SU-DHL-6 (cell line): ENCODE measurements around the gene MPZL1.

Experiments
- EZH2phosphoT487 ChIP-seq: fragments of 200-600 bp; sonication (generic), shearing (Covaris generic); conservative IDR thresholded peaks from 2 replicates; pipeline ENCODE4 v1.6.1; 2018; ENCODE audit warnings: mild to moderate bottlenecking, antibody characterized with exemption, low read length, moderate library complexity, mixed read lengths
- TF ChIP-seq, protein P1 (sequence below): fragments of 200-600 bp; sonication (generic); IDR thresholded peaks from one replicate; pipeline ENCODE4 v1.5.1; 2017; ENCODE audit warnings: antibody characterized with exemption, mild to moderate bottlenecking, low read length, moderate library complexity; ENCODE audit not compliant: insufficient read depth, poor library complexity, severe bottlenecking

DNA sequence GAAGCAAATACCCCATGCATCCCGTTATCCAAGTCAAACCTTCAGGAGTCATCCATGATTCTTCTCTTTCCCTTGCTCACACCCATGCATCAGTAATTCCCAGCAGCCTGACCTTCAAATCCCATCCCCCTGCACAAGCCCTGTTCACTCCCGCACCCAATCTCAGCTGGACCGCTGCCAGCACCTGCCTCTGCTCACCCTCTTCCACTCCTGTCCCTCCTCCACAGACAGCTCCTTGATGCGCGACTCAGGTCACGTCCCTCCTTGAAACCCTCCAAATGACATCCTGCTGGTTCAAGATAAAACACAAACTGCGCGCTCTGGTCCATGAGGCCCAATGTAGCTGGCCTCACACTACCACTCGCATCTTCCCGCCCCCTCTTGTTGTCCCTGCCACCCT, 43.4 kb upstream of the MPZL1 start:
- TF ChIP-seq, protein P1, sequence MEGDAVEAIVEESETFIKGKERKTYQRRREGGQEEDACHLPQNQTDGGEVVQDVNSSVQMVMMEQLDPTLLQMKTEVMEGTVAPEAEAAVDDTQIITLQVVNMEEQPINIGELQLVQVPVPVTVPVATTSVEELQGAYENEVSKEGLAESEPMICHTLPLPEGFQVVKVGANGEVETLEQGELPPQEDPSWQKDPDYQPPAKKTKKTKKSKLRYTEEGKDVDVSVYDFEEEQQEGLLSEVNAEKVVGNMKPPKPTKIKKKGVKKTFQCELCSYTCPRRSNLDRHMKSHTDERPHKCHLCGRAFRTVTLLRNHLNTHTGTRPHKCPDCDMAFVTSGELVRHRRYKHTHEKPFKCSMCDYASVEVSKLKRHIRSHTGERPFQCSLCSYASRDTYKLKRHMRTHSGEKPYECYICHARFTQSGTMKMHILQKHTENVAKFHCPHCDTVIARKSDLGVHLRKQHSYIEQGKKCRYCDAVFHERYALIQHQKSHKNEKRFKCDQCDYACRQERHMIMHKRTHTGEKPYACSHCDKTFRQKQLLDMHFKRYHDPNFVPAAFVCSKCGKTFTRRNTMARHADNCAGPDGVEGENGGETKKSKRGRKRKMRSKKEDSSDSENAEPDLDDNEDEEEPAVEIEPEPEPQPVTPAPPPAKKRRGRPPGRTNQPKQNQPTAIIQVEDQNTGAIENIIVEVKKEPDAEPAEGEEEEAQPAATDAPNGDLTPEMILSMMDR: no peak
- no peak for TF ChIP-seq EZH2phosphoT487
